Naive B cell (primary cell): ENCODE results near the gene STXBP6. TPM values are rescaled to one million over a fixed set of nuclear protein-coding genes. Genes with fewer than 3 reads are reported as not detected.

ENCODE experiments used
- ATAC-seq, 2 donors: fragments of 150-1000 bp; cut with Tn5 transposase; 2 replicates each; pipeline ENCODE4 v1.10.0; 2021; ENCODE audit warnings: low read depth in 2 of 2, mild to moderate bottlenecking in 2 of 2, moderate library complexity in 2 of 2
- DNase-seq: peaks from one replicate; pipeline ENCODE4 v3.0.0; 2022
- H3K27ac Mint-ChIP-seq, 6 donors: one replicate each; pipeline ENCODE4 v1.8.0; 2020 to 2022; ENCODE audit warnings: mild to moderate bottlenecking in 6 of 6, mixed read lengths in 6 of 6, moderate library complexity in 5 of 6, inconsistent platforms in 2 of 6
- H3K27me3 Mint-ChIP-seq, 3 donors: one replicate each; pipeline ENCODE4 v1.8.0; 2021 to 2022; ENCODE audit warnings: mixed read lengths in 3 of 3, mild to moderate bottlenecking in 1 of 3
- H3K36me3 Mint-ChIP-seq, 2 donors: one replicate each; pipeline ENCODE4 v1.8.0; 2020 to 2022; ENCODE audit warnings: mixed read lengths in 2 of 2, inconsistent platforms in 1 of 2, mild to moderate bottlenecking in 1 of 2
- H3K4me1 Mint-ChIP-seq, 3 donors: one replicate each; pipeline ENCODE4 v1.8.0; 2020 to 2022; ENCODE audit warnings: mixed read lengths in 3 of 3, inconsistent platforms in 1 of 3, mild to moderate bottlenecking in 1 of 3, moderate library complexity in 1 of 3
- H3K4me3 Mint-ChIP-seq, 8 donors: one replicate each; pipeline ENCODE4 v1.8.0; 2020 to 2022; ENCODE audit warnings: mild to moderate bottlenecking in 8 of 8, mixed read lengths in 8 of 8, moderate library complexity in 8 of 8, inconsistent platforms in 2 of 8
- H3K9me3 Mint-ChIP-seq, 7 donors: one replicate each; pipeline ENCODE4 v1.8.0; 2020 to 2022; ENCODE audit warnings: mixed read lengths in 7 of 7, mild to moderate bottlenecking in 5 of 7, inconsistent platforms in 2 of 7, moderate library complexity in 1 of 7
- polyA plus RNA-seq, 6 donors: library from polyadenylated mRNA; unstranded; fragments of 300-500 nt; fragmentation: Illumina TruSeq; gene quantifications; one replicate each; pipeline ENCODE4 v1.2.3, GENCODE V29; 2021; ENCODE audit warnings: low read depth in 6 of 6

The STXBP6 gene
- polyA plus RNA-seq, 6 donors from 2014 or later: not detected

- DNase-seq (no peak), ATAC-seq (no peak)
- Mint-ChIP-seq H3K27ac (no peak overlapping the region), H3K27me3 (peaks cover 8 to 23% (median 13%) of the 10 kb centered on the region in 3 donors), H3K4me1 (no peaks in the 10 kb centered on the region), H3K36me3 (no peaks in the 10 kb centered on the region), H3K4me3 (no peak overlapping the region), H3K9me3 (peaks cover 0 to 2% (median 0%) of the 10 kb centered on the region in 7 donors)
These were observed 220.1 kb downstream of the STXBP6 start for GRCh38 chr14:24829862-24830261.

DNA sequence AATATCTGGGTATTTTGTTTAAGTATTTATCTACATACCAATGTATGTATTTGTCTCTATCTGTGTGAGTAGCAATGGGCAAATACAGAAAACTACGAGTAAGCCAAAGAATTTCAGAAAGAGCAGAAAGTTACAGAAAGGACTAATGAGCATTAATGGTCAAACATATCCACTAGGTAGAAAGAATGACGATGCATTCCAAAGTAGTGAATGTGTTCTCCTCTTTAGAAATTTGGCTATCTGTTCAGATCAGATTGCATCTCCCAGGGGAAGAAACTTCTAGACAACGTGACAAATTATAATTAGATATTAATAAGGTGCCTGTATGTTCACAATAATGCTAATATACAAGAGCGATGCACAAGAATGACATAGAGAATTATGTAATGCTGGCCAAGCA lies 221.5 kb downstream of the STXBP6 start:
- ATAC-seq (no peak), DNase-seq (no peak)
- no peaks in the 10 kb centered on the region for H3K36me3 Mint-ChIP-seq
- no peaks in the 10 kb centered on the region for H3K4me1 Mint-ChIP-seq
- H3K27me3 Mint-ChIP-seq: peaks cover 0 to 17% (median 6%) of the 10 kb centered on the region in 3 donors
- H3K9me3 Mint-ChIP-seq: peaks cover 0 to 2% (median 0%) of the 10 kb centered on the region in 7 donors
- H3K4me3 Mint-ChIP-seq: no peak overlapping the region
- no peak overlapping the region for H3K27ac Mint-ChIP-seq

DNA sequence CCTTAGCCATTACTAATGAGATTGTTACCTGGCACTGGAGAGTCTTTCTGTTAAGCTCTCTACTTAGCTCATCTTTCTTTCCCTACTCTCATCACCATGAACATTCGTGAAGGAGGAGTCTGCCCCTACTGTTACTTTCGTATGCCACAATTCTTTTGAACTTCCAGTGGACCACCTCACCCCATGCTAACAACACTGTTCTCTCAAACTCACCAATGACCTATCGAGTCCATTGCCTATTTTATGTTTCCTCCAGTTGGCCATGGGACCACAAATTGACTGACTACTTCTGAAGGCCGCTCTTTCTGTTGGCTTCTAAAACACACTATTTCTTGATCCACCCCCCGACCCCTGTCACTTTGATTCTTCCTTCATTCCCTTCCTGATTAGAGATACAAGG lies 223.6 kb downstream of the STXBP6 start:
- Mint-ChIP-seq H3K27me3 (peaks cover 12 to 17% (median 16%) of the 10 kb centered on the region in 3 donors), H3K36me3 (no peaks in the 10 kb centered on the region), H3K4me1 (no peaks in the 10 kb centered on the region), H3K4me3 (no peak overlapping the region), H3K9me3 (peaks cover 0 to 2% (median 0%) of the 10 kb centered on the region in 7 donors), H3K27ac (no peak overlapping the region)
- ATAC-seq (no peak), DNase-seq (no peak)

DNA sequence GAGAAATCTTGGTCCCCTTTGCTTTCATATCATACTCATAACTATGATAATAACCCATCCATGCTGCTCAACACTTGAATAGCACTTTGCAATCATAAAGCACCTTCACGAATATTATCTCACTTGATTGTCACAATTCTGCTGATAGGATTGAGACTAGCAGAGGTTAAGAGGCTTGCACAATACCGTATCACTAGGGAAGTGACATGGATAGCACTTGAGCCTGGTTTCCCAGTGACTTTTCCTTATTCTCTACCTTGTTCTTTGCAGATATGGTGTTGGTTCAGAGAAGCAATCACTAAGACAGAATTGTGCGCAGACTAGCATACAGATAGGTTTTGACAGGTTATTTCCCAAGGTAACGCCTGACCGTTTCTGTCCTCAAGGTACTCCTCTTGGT lies 229.3 kb downstream of the STXBP6 start:
- H3K27ac Mint-ChIP-seq: no peak overlapping the region
- no peak for DNase-seq
- no peaks in the 10 kb centered on the region for H3K4me1 Mint-ChIP-seq
- H3K4me3 Mint-ChIP-seq: no peak overlapping the region
- H3K27me3 Mint-ChIP-seq: peaks cover 10 to 19% (median 12%) of the 10 kb centered on the region in 3 donors
- ATAC-seq: no peak
- H3K9me3 Mint-ChIP-seq: no peaks in the 10 kb centered on the region
- H3K36me3 Mint-ChIP-seq: no peaks in the 10 kb centered on the region

DNA sequence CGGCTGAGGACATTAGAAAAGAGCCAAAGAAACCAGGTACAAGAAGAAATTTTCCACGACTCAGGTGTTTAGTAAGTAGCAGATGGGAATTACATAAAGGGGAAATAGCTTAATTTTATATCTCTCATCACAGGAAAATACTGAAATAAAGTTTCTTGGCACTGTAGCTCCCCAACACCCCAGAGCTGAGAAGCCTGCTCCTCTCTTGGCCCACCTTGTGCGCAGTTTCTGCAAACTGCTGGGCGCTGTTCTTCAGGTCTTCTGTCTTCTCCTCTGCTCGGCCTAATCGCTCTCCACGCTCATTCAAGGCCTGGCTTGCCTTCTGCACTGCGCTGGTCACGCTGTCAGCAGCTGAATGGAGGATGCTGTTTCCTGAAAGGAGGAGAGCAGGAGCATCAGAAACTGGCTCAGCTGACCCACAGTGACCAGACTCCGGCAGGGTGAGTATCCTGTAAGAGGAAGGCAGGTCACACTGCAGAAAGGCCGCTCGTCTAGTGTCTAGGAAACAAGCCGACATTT lies 231.1 kb downstream of the STXBP6 start:
- H3K9me3 Mint-ChIP-seq: no peaks in the 10 kb centered on the region

GRCh38 chr14:24818058-24818822 lies 231.7 kb downstream of the STXBP6 start:
- DNase-seq (no peak), ATAC-seq (no peak)
- Mint-ChIP-seq H3K4me3 (no peak overlapping the region), H3K4me1 (no peaks in the 10 kb centered on the region), H3K27me3 (peaks cover 10 to 19% (median 12%) of the 10 kb centered on the region in 3 donors), H3K27ac (no peak overlapping the region), H3K36me3 (no peaks in the 10 kb centered on the region), H3K9me3 (no peaks in the 10 kb centered on the region)

More for the DNA sequence above, 231.1 kb downstream of the STXBP6 start:
- no peaks in the 10 kb centered on the region for H3K4me1 Mint-ChIP-seq
- H3K27ac Mint-ChIP-seq: no peak overlapping the region
- DNase-seq (no peak), ATAC-seq (no peak)
- no peaks in the 10 kb centered on the region for H3K36me3 Mint-ChIP-seq
- H3K4me3 Mint-ChIP-seq: no peak overlapping the region
- peaks cover 10 to 19% (median 12%) of the 10 kb centered on the region in 3 donors for H3K27me3 Mint-ChIP-seq

DNA sequence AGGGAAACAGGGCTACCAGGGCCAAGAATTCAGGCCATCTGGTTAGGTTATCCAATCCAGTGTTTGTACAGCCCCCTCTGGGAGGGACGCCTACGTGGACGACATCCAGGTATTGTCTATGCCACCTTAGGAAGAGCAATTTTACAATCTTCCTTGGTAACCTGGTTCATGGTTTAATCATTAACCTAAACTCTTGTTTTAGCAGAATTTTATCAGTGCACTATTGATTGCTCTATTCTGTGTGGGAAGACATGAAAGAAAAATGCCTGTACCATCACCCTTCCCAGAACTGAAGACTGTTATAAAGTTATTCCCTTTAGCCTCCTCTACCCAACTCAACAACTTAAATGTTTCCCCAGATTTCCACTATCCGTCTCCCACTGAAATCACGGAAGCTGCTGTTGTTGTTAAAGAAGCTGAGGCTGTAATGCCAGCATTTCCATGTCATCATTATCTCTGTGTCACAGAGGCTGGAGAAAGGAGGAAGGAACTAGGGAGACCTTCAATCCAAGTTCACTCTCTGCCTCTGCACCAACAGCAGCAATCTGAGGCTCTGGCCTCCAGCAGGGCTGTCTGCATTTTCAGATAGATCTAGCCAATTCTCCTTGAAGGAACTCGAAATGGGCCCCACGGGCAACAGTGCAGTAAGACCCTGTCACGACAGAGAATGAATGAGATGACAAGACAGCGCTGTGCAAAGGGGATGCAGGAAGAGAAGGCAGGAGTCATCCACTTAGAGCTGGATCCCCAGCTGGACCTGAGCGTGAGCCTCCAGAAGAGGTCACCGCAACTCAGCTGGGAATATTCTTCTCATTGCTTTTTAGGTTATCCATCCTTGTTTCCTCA lies 232.5 kb downstream of the STXBP6 start:
- peaks cover 10 to 24% (median 16%) of the 10 kb centered on the region in 3 donors for H3K27me3 Mint-ChIP-seq
- ATAC-seq: no peak
- no peak overlapping the region for H3K4me3 Mint-ChIP-seq
- H3K9me3 Mint-ChIP-seq: no peaks in the 10 kb centered on the region
- H3K4me1 Mint-ChIP-seq: no peaks in the 10 kb centered on the region
- no peak for DNase-seq
- no peaks in the 10 kb centered on the region for H3K36me3 Mint-ChIP-seq
- no peak overlapping the region for H3K27ac Mint-ChIP-seq

DNA sequence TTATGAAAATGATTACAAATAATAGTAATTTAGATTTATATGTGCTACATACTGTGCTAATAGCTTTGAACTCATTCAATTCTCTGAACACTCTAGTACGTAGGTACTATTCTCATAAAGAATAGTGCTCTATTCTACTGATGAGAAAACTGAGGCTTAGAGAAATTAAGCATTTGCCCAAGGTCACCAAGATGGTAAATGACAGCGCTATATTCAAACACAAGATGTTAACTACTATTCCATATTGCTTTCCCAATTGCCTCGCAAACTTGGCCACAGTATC lies 233.1 kb downstream of the STXBP6 start:
- DNase-seq (no peak), ATAC-seq (no peak)
- no peaks in the 10 kb centered on the region for H3K9me3 Mint-ChIP-seq
- H3K4me3 Mint-ChIP-seq: no peak overlapping the region
- H3K27me3 Mint-ChIP-seq: peaks cover 7 to 20% (median 12%) of the 10 kb centered on the region in 3 donors
- H3K4me1 Mint-ChIP-seq: no peaks in the 10 kb centered on the region
- H3K36me3 Mint-ChIP-seq: no peaks in the 10 kb centered on the region
- H3K27ac Mint-ChIP-seq: no peak overlapping the region

GRCh38 chr14:24816011-24816928 lies 233.7 kb downstream of the STXBP6 start:
- H3K4me1 Mint-ChIP-seq: no peaks in the 10 kb centered on the region
- peaks cover 1 to 16% (median 7%) of the 10 kb centered on the region in 3 donors for H3K27me3 Mint-ChIP-seq

DNA sequence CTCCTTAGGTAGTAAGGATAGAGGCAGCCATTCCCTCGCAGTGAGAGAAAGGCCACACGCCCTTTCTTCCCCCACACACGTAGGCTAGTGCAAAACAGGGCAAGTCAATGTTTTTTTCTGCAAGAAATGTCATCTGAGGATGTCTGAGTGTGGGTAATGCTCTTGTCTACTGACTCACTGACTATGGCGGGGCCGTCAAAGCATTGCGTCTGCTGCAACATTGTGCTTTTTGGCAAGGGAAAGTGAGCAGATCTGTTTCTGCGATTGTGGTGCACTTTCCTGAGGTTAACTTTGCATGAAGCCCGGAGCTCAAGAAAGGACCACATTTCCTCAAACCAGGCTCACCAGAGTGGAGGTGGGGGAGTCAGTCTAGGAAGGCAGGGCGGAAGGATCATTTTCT lies 234.4 kb downstream of the STXBP6 start:
- ATAC-seq (no peak), DNase-seq (no peak)
- Mint-ChIP-seq H3K27me3 (peaks cover 0 to 13% (median 9%) of the 10 kb centered on the region in 3 donors), H3K4me1 (no peaks in the 10 kb centered on the region), H3K36me3 (no peaks in the 10 kb centered on the region), H3K9me3 (no peaks in the 10 kb centered on the region), H3K27ac (no peak overlapping the region), H3K4me3 (no peak overlapping the region)

More at GRCh38 chr14:24816011-24816928, 233.7 kb downstream of the STXBP6 start:
- ATAC-seq (no peak), DNase-seq (no peak)
- Mint-ChIP-seq H3K36me3 (no peaks in the 10 kb centered on the region), H3K27ac (no peak overlapping the region), H3K9me3 (no peaks in the 10 kb centered on the region), H3K4me3 (no peak overlapping the region)

GRCh38 chr14:24814944-24815343 lies 235.0 kb downstream of the STXBP6 start:
- H3K4me3 Mint-ChIP-seq: no peak overlapping the region
- no peak overlapping the region for H3K27ac Mint-ChIP-seq
- H3K4me1 Mint-ChIP-seq: no peaks in the 10 kb centered on the region
- DNase-seq: no peak
- ATAC-seq: no peak
- no peaks in the 10 kb centered on the region for H3K9me3 Mint-ChIP-seq
- peaks cover 0 to 14% (median 7%) of the 10 kb centered on the region in 3 donors for H3K27me3 Mint-ChIP-seq
- H3K36me3 Mint-ChIP-seq: no peaks in the 10 kb centered on the region

GRCh38 chr14:24814346-24814745 lies 235.6 kb downstream of the STXBP6 start:
- Mint-ChIP-seq H3K4me1 (no peaks in the 10 kb centered on the region), H3K9me3 (no peaks in the 10 kb centered on the region), H3K27ac (no peak overlapping the region), H3K4me3 (no peak overlapping the region), H3K27me3 (peaks cover under 1 to 14% (median 7%) of the 10 kb centered on the region in 3 donors), H3K36me3 (no peaks in the 10 kb centered on the region)
- DNase-seq: no peak
- no peak for ATAC-seq

GRCh38 chr14:24813819-24814259 lies 236.1 kb downstream of the STXBP6 start:
- H3K4me3 Mint-ChIP-seq: no peak overlapping the region
- H3K27me3 Mint-ChIP-seq: peaks cover 5 to 14% (median 12%) of the 10 kb centered on the region in 3 donors
- H3K36me3 Mint-ChIP-seq: no peaks in the 10 kb centered on the region
- H3K9me3 Mint-ChIP-seq: peaks cover 0 to 2% (median 0%) of the 10 kb centered on the region in 7 donors
- DNase-seq: no peak
- no peaks in the 10 kb centered on the region for H3K4me1 Mint-ChIP-seq
- H3K27ac Mint-ChIP-seq: no peak overlapping the region
- ATAC-seq: no peak
